Measurements from ENCODE around the gene RNF212. TPM values are rescaled to one million over a fixed set of nuclear protein-coding genes. Genes with fewer than 3 reads are reported as not detected.

RNF212 gene
- total RNA-seq, 2 donors from 2014 or later: 7.1 to 15.3 TPM

DNA sequence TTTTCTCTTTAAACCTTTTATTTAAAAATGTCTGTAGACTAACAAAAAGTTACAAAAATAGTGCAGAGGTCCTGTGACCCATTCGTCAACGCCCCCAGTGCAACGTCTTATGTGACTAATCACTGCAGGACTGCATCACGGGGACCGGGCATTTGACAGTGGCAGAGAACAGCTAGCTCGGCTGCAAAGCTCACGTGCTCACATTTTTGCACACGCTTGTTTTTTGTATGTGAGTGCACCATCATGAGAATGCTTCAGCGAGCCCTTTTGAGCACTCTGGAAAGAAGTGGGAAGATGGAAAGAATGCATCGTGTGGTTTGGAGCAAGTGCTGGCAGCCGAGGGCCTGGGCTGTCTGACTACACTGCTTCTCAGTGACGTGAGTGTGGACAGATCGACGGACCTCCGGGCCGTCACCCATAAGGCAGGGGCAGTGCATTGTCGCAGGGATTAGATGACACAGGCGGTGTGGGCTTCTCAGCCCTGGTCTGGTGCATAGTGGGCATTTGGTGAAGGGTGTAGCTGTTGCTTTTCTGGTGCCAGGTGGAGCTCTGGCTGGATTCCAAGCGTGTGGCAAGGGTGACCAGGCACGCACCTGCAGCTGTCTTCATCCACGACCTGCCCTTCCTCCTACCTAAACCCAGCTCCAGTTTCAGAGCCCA, 41.3 kb upstream of the RNF212 start:
- Histone ChIP-seq H3K9me3 (no peaks in the 10 kb centered on the region), H3K4me1 (replicated peaks) (peaks cover 6% of the 10 kb centered on the region), H3K36me3 (no peaks in the 10 kb centered on the region), H3K4me3 (no peak overlapping the region), H3K27me3 (replicated peaks; ENCODE audit: insufficient read depth) (no peaks in the 10 kb centered on the region), H3K27ac (no peak overlapping the region)
- TF ChIP-seq POLR2AphosphoS5 (IDR thresholded peaks at IDR 0.05): no peak
- TF ChIP-seq, protein P1, sequence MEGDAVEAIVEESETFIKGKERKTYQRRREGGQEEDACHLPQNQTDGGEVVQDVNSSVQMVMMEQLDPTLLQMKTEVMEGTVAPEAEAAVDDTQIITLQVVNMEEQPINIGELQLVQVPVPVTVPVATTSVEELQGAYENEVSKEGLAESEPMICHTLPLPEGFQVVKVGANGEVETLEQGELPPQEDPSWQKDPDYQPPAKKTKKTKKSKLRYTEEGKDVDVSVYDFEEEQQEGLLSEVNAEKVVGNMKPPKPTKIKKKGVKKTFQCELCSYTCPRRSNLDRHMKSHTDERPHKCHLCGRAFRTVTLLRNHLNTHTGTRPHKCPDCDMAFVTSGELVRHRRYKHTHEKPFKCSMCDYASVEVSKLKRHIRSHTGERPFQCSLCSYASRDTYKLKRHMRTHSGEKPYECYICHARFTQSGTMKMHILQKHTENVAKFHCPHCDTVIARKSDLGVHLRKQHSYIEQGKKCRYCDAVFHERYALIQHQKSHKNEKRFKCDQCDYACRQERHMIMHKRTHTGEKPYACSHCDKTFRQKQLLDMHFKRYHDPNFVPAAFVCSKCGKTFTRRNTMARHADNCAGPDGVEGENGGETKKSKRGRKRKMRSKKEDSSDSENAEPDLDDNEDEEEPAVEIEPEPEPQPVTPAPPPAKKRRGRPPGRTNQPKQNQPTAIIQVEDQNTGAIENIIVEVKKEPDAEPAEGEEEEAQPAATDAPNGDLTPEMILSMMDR (IDR thresholded peaks at IDR 0.05): no peak
- no peak for DNase-seq (ENCODE audit: low spot score)
- 75% methylated on average over 21 of the region's 21 CpGs for WGBS
- intact Hi-C loops (cut with DNase I): no loop called here

DNA sequence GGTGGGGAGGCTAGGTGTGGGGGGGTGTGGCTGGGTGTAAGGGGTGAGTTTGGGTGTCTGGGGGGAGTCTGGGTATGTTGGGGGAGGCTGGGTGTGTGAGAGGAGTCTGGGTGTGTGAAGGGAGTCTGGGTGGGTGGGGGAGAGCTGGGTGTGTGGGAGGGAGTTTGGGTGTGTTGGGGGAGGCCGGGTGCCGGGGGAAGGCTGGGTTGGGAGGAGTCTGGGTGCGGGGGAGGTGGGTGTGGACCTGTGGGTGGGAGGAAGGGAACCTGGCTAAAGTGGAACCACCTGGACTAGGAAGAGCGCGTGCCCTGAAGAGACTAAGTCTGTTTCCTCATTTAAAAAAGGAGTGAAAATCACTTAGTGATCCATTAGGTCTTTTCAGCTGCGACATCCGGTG, 40.8 kb upstream of the RNF212 start:
- peaks cover 6% of the 10 kb centered on the region for H3K4me1 ChIP-seq (replicated peaks)
- intact Hi-C loops (cut with DNase I): no loop called here
- TF ChIP-seq, protein P1 (IDR thresholded peaks at IDR 0.05): no peak
- TF ChIP-seq POLR2A (IDR thresholded peaks at IDR 0.05): no peak
- 71% methylated on average over 7 of the region's 7 CpGs for WGBS
- no peak for DNase-seq (ENCODE audit: low spot score)
- H3K4me3 ChIP-seq: no peak overlapping the region
- no peaks in the 10 kb centered on the region for H3K27me3 ChIP-seq (replicated peaks; ENCODE audit: insufficient read depth)
- H3K36me3 ChIP-seq: no peaks in the 10 kb centered on the region
- no peaks in the 10 kb centered on the region for H3K9me3 ChIP-seq
- no peak overlapping the region for H3K27ac ChIP-seq

DNA sequence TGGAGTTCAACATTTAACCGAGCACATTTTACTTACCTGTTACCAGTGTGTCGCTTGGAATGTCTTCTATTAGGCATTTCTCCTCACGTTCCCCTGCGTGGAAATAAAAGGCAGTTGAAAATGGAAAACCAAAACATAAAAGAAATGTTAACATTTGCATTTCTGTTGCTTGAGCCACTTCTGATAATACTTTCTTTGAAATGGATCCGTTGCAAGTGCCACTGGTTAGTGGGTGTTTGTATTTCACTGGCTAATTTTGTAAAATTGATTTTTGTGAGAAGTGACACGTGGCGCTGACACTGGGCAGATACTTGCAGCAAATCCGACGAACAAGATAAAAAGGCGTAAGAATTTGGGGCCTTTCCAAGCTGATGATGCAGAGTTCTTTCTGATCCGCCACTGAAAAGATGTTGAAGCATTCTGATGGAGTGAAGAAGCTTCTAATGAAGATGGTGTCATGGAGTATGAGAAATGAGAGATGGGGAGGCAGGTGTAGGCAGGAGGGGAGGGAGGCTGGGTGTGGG, 40.3 kb upstream of the RNF212 start:
- no peak overlapping the region for H3K27ac ChIP-seq
- DNase-seq (ENCODE audit: low spot score): no peak

DNA sequence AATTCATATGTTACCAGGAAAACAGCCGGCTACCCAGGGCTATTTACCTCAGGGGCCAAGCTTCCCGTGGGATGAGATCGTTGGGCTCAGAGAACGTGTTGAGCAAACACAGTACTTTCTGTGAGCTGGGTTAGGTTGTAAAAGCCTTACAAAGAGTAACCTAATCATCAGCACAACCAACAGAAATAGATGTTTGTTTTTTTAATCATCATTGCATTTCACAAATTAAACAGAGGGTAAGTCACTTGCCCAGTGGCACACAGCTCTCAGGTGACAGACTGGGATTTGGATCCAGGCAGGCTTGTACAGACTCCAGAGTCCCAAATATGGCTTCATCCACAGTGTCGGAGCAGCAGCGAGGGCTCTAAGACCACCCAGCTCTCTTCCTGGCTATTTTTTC, 38.9 kb upstream of the RNF212 start:
- Histone ChIP-seq H3K27ac (no peak overlapping the region), H3K4me1 (replicated peaks) (peaks cover 6% of the 10 kb centered on the region), H3K9me3 (no peaks in the 10 kb centered on the region), H3K36me3 (no peaks in the 10 kb centered on the region), H3K4me3 (no peak overlapping the region), H3K27me3 (replicated peaks; ENCODE audit: insufficient read depth) (no peaks in the 10 kb centered on the region)
- DNase-seq (ENCODE audit: low spot score): no peak
- intact Hi-C loops (cut with DNase I): no loop called here
- 44% methylated on average over 6 of the region's 6 CpGs for WGBS
- TF ChIP-seq POLR2A (IDR thresholded peaks at IDR 0.05) (no peak), POLR2AphosphoS5 (IDR thresholded peaks at IDR 0.05) (no peak)
- TF ChIP-seq, protein P1 (IDR thresholded peaks at IDR 0.05): no peak

More for the DNA sequence above, 40.3 kb upstream of the RNF212 start:
- TF ChIP-seq, protein P1 (IDR thresholded peaks at IDR 0.05): no peak
- no peak for TF ChIP-seq POLR2AphosphoS5 (IDR thresholded peaks at IDR 0.05)
- TF ChIP-seq POLR2A (IDR thresholded peaks at IDR 0.05): no peak
- intact Hi-C loops (cut with DNase I): no loop called here
- Histone ChIP-seq H3K36me3 (no peaks in the 10 kb centered on the region), H3K4me3 (no peak overlapping the region), H3K9me3 (no peaks in the 10 kb centered on the region), H3K27me3 (replicated peaks; ENCODE audit: insufficient read depth) (no peaks in the 10 kb centered on the region), H3K4me1 (replicated peaks) (peaks cover 6% of the 10 kb centered on the region)
- WGBS: 87% methylated on average over 11 of the region's 11 CpGs

GRCh38 chr4:1151541-1151940, 38.2 kb upstream of the RNF212 start:
- Histone ChIP-seq H3K4me3 (no peak overlapping the region), H3K27me3 (replicated peaks; ENCODE audit: insufficient read depth) (no peaks in the 10 kb centered on the region), H3K4me1 (replicated peaks) (peaks cover 6% of the 10 kb centered on the region), H3K36me3 (no peaks in the 10 kb centered on the region), H3K27ac (no peak overlapping the region), H3K9me3 (no peaks in the 10 kb centered on the region)
- DNase-seq (ENCODE audit: low spot score): no peak
- intact Hi-C loops (cut with DNase I): no loop called here
- TF ChIP-seq POLR2A (IDR thresholded peaks at IDR 0.05): no peak
- no peak for TF ChIP-seq POLR2AphosphoS5 (IDR thresholded peaks at IDR 0.05)
- TF ChIP-seq, protein P1 (IDR thresholded peaks at IDR 0.05): no peak
- 92% methylated on average over 4 of the region's 6 CpGs for WGBS
